ENCODE results near the gene COL15A1.
A peak's percentile ranks its signal among the peaks of the same experiment; 100 is the strongest.

COL15A1 gene

DNA sequence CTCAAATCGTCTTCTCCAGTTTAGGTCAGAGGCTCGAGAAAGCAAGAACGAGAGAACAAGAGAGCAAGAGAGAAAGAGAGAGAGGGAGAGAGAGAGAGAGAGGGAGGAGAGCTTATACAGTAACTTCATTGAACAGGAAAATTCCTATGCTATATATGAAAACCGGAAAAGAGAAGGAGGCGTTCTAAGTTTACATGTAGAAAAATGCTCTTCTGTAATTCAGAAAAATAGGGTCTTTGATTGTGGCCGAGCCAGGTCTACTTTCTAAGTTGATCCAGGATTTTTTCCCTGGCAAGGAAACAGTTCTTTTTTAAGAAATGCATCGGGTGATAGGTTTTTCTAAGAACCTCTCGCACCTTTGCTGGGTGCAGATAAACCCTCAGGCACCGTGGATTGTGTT, 29.5 kb downstream of the COL15A1 start:
- no peak for DNase-seq (ENCODE audit: low spot score)

- DNase-seq (ENCODE audit: low spot score): no peak
These were observed 29.9 kb downstream of the COL15A1 start for GRCh38 chr9:98973576-98973975.

GRCh38 chr9:98974106-98974505, 30.4 kb downstream of the COL15A1 start:
- no peak for DNase-seq (ENCODE audit: low spot score)

- DNase-seq (ENCODE audit: low spot score): no peak
These were observed 30.8 kb downstream of the COL15A1 start for GRCh38 chr9:98974554-98974953.

DNA sequence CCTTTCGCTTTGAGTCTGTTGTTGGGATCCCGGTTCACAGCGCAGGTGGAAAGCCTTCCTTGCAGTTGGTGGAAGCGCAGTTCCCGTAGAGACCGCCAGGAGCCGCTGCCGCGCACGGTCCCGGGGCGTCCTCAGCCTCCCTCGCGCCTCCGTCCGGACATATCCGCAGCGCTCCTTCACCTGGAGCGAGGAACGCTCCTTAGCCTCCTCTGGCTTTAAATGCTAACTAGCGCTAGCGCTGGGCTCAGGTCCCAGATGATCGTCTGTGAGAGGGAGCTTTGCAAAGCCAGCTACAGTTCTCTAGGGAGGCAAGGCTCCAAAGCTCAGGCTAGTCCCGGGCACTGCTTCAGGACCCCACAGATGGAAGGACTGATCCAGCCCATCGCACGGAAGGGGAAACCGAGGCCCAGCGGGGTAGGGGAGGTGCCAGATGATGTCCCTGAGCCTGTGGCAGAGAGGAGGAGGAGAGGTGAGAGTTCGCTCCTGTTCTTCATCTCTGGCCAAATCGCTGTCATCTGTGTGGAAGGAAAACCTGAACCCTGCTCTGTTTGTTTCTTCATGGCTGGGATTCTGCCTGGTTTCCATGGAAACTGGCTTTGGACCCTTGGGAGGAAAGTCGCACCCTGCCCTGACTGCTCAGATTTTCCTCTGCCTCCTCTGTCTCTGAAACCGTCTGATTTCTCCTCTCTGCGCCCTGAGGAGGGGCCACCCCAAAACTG, 31.4 kb downstream of the COL15A1 start:
- peak; percentile 92 for DNase-seq (ENCODE audit: low spot score)

- no peak for DNase-seq (ENCODE audit: low spot score)
These were observed 32.1 kb downstream of the COL15A1 start for GRCh38 chr9:98975838-98976237.

- no peak for DNase-seq (ENCODE audit: low spot score)
These were observed 33.6 kb downstream of the COL15A1 start for GRCh38 chr9:98977246-98977714.

GRCh38 chr9:98977813-98978212, 34.1 kb downstream of the COL15A1 start:
- DNase-seq (ENCODE audit: low spot score): no peak

GRCh38 chr9:98978231-98978681, 34.5 kb downstream of the COL15A1 start:
- DNase-seq (ENCODE audit: low spot score): no peak

DNA sequence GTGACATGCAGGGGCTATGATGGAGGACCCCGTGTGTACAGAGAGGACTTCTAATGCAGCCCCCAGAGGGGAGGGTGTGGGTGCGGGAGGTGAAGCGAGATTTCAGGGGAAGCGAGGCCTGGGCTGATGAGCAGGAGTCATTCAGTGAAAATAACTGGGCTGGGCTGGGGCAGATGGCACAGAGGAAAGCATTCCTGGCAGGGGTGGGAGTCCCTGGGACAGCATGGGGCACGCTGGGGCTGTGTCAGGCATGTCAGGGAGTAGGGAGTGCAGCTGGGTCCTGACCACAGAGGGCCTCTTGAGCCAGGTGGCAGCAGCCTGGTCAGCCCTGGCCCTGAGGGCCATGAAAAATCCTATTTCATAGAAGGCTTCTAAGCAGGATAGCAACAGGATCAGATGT, 36.6 kb downstream of the COL15A1 start:
- no peak for DNase-seq (ENCODE audit: low spot score)

DNA sequence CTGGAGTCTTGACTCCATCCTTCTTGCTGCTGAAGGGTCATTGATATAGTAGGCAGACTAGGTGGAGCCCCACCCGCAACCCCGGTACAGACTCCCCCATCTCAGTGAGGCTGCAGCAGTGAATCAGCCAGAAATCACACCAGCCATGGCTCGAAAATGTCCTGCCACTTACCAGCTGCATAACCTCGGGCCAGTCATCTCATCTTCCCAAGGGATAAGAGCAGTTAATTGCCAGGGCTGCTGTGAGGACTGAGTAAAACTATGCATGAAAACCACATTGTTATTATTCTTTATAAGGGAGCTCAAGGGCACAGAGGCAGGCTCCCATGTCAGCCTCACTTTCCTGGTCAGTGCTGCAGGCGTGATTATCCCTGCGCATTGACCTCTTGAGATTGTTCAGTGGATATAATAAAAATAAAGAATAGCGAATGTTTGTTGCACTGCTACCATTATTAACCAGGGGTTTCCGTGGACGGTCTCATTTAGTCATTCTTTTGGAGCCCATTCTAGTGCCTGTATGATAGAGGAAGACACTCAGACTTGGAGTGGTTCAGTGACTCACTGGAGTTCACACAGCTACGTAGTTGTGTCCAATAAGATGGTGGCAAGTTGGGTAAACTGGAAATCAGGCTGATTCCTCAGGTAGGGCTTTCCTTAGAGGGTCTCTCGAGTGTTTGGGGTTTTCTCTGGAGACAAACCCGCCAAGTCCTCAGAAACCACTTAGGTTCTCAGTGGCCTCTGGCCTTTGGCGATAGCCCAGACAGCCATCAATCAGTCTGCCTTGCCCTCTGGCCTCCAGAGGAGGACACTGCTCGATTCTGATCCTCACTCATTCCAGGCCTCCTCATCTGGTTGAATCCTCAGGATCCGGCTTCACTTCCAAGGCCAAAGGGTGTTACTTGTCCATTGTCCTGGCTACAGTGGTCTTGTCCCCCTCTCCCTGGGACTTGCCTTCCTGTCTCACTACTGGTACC, 39.9 kb downstream of the COL15A1 start:
- DNase-seq (ENCODE audit: low spot score): peak; percentile 67

GRCh38 chr9:98985596-98985995, 41.9 kb downstream of the COL15A1 start:
- DNase-seq (ENCODE audit: low spot score): no peak

DNA sequence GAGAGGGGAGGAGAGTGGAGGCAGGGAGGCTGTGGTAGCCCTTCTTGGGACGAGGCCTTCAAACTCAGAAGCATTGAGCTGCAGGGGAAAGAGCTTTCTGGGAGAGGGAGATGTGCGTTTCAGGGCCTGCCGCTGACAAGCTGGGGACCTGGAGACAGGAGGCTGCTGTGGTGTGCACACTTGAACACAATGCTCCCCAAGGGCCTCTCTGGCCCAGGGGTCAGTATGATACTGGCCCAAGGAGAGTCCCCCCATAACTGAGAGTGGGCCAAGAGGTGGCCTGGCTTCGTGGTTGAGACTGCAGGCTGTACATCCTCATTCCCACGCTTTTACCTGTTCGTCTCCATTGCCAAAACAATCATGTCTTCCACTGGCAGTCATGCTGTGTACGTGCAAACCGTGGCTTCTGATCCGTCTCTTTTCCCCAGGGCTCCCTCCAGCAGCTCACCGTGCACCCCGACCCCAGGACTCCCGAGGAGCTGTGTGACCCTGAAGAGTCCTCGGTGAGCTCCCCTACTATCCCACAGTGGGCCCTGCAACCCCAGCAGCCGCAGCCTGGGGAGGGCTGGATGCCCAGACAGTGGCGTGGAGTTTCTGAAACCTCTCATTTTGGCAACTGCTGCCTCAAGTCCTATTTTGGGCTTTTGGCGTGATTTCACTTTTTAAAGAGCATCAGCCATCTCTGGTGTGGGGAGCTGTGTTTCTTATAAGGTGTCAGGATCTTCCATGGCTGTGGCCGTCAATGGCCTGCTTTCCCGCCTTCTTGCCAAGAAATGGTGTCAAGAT, 43.4 kb downstream of the COL15A1 start:
- no peak for DNase-seq (ENCODE audit: low spot score)

DNA sequence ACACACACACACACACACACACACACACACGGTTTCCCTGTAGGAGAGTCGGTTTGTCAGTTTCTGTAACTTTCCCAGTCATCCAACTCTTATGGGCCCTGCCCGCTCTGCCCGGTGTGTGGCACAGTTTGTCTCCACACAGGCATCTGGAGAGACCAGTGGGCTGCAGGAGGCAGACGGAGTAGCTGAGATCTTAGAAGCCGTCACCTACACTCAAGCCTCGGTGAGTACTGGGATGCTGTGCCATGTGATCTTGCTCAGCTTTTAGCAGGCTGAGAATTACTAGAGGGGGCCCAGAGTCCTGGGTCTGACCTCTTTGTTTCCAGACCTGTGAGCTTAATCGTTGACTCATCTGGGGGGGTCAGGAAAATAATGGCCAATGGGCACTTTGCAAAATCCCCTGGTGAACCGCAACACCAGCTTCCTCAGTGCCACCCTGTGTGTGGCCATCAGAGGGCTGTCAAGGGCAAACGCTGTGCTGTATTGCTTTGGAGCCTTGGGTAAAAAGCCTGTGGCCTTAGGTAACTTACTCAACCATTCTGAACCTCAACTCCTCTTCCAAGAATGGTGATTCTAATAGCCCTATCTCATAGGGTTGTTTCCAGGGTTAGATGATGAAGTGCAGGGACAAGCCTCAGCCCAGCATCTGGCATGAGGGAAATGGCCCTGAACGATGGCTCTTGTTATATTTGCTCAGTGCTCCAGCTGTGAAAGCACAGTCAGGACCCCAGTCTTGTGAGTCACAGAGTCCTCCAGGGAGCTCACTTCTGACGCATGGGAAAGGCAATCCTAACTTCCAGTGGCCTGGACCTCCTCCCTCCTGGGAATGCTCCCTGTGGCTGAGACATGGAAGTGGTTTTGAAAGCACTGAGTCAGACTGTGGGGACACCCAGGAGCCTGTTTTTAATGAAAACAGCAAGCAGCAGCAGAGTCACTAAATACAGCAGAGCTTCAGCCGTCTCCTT, 45.6 kb downstream of the COL15A1 start:
- DNase-seq (ENCODE audit: low spot score): peak; percentile 93

GRCh38 chr9:98990181-98990870, 46.6 kb downstream of the COL15A1 start:
- DNase-seq (ENCODE audit: low spot score): no peak

DNA sequence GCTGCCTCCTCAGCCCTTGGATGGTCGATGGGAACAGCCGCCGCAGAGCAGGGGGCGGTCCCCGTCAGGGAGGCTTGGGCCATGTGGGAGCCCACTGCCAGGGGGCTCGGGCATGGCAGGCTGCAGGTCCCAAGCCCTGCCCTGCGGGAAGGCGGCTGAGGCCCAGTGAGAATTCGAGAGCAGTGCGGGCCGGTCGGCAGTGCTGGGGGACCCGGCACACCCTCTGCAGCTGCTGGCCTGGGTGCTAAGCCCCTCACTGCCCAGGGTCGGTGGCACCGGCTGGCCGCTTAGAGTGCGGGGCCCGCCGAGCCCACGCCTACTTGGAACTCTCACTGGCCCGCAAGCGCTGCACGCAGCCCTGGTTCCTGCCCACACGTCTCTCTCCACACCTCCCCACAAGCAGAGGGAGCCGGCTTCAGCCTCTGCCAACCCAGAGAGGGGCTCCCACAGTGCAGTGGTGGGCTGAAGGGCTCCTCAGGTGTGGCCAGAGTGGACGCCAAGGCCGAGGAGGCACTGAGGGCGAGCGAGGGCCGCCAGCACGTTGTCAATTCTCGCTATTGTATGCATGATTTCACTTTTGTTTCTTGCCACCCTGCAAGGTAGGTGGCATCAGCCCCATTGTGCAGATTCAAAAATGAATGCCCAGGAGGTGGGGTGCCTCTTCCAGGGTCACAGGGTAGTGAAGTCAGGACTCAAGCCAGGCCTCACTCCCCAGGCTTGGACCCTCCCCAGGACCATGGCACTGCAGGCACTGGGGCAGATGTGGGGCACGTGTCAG, 48.6 kb downstream of the COL15A1 start:
- no peak for DNase-seq (ENCODE audit: low spot score)

DNA sequence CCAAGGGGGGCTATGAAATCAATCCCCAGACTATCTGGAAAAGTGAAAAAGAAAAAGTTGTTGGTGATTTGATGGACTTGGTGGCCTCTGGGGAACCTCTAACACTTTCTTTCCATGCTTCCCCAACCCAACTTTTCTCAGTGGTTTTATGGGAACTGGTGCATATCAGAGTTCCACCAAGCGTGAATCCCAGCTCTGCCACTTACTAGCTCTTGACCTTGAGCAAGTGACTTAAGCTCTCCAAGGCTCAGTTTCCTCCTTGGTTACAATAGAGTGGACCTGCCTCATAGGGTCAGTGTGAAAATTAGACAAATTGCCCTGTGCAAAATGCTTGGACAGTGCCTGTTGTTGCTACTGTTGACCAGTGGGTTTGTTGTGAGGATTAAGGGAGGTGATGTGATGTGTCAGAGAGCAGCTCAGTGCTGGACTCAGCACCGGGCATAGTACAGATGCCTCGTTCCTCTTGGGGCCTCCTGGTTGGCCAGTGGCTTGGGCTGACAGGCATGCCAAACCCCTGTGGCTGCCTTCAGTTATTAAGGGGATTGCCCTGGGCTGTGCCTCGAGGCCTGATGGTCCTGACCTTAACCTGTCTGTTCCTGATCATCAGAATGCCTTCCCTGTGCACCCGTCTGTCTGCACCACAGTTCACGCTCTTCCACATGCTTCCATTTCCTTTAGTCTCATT, 49.3 kb downstream of the COL15A1 start:
- no peak for DNase-seq (ENCODE audit: low spot score)

DNA sequence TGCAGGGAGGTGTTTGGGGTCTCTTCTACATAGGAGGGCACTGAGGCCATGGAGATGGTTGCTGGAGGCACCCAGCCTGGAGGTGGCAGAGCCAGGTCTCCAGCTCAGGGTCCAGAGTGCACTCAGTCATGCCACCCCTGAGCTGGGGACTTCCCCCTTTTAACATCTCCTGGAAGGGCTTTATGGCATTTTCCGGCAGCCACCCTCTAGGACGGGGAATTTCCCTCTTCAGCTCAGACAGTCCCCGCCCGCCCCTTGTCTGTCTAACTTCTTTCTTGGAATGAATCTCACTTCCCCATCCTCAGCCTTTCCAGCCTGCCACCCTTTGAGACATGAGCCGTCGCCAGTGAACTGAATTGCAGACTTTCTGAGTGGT, 49.9 kb downstream of the COL15A1 start:
- DNase-seq (ENCODE audit: low spot score): no peak

All from GM03348 (cell line).